GM19351 (cell line): ENCODE measurements around the gene SKI.
"Not testable (repeated sequence)": the region's sequence is repeated elsewhere in the genome, so short reads cannot be mapped to it uniquely, and the experiment has no call there.

Experiments
- ATAC-seq: cut with Tn5 transposase; IDR thresholded peaks from one replicate; pipeline ENCODE4 v1.9.1; 2021; ENCODE audit warnings: mild to moderate bottlenecking, moderate library complexity; ENCODE audit not compliant: unreplicated experiment

Gene SKI

GRCh38 chr1:2316451-2316961, 88.4 kb downstream of the SKI start:
- ATAC-seq: no peak

DNA sequence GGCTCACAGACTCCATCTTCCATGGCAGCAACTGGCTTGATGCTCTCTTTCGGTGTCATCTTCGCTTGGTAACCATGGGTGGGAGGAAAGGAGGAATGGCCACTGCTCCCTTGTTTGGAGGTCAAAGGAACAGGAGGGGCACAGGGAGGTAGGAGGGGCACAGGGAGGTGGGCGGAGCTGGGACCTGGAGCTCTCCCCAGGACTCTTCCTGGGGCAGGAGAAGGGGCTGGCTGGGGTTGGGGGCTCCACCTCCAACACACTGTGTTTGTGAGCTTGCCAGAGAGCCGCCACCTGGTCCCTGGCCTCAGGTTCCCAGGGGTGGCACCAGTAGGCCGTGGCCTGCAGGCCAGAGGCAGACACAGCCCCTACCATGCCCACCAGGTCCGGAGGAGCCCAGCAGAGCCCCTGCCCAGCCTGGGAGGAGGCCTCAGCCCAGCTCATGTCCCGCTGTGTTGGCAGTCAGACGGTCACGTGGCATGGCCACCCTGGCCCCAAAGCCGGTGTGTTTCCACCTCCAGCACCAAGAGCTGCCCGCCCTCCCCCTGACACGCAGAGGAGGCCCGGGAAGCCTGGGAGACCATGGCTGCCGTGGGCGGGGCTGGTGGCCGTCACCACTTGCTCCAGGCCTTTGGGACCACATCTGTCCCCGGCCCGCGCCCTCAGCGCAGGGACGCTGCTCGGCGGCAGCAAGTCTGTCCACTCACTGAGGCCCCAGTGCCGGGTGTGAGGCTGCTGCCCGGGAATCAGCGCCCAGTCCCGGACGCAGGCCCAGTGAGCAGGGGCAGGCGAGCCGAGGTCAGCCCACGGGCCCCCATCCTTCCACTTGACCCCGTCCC, 89.3 kb downstream of the SKI start:
- ATAC-seq: no peak

DNA sequence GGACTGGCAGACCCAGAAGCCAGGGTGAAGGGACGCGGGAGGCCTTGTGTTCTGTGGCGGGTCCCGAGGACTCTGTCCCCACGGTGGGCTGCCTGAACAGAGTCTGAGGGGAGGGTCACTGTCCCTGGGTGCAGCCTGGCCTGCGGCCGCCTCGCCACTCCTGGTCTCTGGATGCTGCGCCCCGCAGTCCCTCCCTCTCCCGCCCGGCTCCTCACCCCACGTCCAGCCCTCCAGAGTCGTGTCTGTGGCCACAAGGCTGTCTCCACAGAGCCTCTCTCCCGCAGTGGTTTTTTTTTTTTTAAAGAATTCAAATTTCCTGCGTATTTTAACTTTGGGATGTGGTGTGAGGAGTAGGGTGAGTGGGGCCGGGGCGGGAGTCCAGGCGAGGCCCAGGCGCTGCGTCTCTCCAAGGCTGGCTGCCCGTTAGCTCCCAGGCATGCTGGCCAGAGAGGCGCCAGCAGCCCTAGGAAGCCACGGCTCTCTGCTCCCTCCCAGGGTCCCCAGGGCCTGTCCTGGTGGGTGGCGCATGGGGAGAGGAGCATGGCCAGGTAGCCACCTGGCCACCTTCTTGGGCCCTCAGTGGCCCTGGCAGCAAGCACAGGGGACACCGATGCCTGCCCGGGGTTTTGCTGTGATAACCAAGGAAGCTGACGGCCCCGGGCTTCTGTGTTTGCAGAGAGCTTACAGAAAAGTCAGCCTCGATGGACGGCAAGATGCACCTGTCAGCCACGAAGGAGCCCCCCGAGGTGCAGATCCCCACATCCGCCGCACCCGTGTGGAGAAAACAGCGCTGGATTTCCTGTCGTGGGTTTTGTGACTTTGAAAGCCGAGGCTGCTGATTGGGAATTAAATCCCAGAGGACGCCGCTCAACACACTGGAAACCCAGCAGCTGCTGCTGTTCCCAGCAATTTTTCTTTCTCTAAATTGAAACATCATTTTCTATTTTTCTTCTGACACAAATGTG, 90.5 kb downstream of the SKI start:
- ATAC-seq: no peak

- ATAC-seq: no peak
These were observed 91.2 kb downstream of the SKI start for GRCh38 chr1:2319291-2319690.

DNA sequence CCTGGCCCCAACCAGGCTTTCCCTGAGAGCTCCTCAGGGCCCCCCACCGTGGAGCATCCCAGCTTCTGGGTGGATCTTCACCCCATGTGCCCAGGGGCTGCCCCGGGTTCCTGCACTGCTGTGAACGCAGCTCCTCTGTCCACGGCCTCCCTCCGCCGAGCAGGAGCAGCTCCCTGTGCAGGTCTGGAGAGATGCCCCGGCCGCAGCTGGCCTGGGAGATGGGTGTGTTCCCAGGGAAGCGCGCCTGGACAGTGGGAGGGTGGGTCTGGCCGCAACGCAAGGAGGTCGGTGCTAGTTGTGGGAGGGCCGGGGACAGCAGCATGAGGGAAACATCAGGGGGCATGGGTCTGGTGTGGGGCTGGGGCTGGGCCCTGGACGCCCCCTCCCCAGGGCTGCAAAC, 91.9 kb downstream of the SKI start:
- no peak for ATAC-seq

- ATAC-seq: no peak
These were observed 92.9 kb downstream of the SKI start for GRCh38 chr1:2320760-2321667.

- ATAC-seq: no peak
These were observed 94.0 kb downstream of the SKI start for GRCh38 chr1:2322065-2322571.

DNA sequence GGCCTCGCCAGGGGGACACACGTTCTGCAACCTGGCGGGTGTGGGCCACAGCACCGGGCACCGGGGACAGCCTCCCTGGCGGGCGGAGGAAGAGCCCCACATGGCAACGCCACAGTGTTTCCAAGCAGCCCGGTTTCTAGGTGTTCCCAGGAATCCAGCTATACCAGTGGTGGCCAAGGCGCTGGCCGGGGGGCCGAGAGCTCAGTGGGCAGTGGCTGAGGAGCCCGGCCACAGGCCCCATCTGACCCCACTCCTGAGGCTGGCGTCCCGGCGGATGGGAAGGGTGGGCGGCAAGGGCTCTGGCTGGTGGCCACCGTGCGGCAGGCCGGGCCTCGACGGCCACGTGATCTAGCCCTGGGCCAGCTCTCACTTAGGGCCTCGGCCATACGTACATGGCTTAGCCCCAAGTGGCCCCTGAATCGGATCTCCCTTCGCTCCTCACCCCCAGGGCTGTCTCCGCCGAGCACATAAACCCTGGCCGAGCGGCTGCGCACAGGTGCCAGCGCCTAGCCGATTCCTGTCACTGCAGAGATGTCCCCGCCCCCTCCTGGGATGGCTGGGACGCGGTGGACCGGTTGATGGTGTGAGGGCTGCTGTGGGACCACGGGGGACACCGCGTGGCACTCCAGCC, 94.6 kb downstream of the SKI start:
- no peak for ATAC-seq

DNA sequence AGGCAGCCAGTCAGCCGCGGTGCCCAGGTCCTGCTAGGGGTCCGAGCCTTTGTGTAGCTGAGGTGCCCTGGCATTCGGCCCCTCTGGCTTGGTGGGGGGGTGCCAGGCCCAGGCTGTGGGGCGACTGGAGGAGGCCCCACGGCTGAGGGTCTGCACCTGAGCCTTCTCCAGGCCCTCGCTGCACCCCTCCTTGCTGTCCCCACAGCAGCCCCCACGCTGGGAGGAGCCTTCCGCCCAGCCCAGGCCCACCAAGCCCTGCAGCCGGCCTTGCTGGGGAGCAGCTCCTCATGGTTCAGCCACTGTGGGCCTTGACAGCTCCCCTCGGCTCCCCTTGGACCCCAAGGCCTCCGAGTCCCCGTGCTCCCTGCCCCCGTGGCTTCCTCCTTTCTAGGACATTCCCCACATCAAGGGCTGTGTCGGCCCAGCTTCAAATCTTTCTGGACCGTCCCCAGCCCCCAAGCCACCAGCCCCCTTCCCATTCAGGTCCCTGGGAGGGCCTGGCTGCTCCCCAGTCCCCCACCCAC, 95.4 kb downstream of the SKI start:
- ATAC-seq: no peak

DNA sequence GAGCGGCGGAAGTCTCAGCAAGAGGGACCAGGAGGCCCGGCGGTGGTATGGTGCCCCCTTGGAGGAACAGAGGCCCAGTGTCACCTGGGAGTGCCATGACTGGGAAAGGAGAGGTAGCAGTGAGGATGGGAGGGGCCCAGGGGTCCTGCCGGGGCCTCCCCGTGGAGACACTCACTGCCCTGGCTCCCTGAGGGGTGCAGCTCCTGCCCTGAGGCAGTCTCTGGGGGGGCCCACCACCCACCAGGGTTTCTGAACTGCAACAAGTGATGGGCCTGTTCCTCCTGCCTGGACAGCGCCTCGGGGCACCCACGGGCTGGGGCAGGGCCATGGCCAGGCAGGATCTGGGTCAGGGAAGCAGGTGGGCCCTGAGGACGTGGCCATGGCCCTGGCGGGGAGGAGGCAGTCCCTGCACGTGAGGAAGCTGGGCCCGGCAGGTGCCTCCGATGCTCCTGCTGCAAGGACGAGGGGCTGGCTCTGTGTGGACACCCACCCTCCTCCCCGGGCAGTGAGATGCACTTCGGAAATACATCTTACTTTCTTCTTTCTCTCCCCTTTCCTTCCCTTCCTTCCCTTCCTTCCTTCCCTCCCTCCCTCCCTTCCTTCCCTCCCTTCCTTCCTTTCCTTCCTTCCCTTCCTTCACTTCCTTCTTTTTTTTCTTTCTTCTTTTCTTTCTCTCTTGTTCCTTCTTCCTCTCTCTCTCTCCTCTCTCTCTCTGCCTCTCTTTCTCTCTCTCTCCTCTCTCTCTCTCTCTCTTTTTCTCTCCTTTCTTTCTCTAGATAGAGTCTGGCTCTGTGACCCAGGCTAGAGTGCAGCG, 96.6 kb downstream of the SKI start:
- ATAC-seq: no peak

- no peak for ATAC-seq
These were observed 98.4 kb downstream of the SKI start for GRCh38 chr1:2326524-2326923.

GRCh38 chr1:2327162-2327561, 99.0 kb downstream of the SKI start:
- ATAC-seq: not testable (repeated sequence)

GRCh38 chr1:2327841-2328240, 99.7 kb downstream of the SKI start:
- ATAC-seq: no peak

- no peak for ATAC-seq
These were observed 100.7 kb downstream of the SKI start for GRCh38 chr1:2328676-2329455.

GRCh38 chr1:2330035-2330434, 101.9 kb downstream of the SKI start:
- ATAC-seq: no peak

DNA sequence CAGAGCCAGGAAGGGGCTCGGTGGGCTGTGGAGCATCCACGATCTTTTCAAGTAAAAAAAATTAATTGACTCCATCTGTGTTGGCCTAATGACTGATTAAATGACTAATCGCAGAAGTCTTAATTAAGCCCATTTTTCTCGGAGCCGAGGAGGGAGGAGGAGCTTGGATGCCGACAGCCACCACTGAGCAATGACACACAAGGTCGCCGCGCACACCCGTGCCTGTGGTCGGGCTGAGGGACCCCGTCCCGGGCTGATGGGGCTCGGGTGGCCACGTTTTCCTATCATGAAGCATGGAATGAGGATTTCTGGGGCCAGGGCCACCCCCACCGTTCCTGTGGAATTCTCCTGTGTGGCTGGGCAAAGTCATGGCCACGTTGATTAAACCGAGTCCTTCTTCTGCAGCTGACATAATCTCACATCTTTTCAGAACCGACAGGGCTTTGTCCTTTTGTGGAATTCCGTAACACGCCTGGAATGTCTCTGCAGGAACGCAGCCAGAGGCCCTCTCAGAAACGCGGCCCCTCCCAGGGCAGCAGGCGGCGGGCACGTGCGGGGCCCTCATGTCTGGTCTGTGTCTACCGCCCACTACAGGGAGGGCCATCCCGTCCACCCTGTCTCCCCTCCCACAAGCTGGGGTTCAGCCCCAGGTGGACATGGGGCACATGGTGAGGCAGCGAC, 102.5 kb downstream of the SKI start:
- no peak for ATAC-seq

DNA sequence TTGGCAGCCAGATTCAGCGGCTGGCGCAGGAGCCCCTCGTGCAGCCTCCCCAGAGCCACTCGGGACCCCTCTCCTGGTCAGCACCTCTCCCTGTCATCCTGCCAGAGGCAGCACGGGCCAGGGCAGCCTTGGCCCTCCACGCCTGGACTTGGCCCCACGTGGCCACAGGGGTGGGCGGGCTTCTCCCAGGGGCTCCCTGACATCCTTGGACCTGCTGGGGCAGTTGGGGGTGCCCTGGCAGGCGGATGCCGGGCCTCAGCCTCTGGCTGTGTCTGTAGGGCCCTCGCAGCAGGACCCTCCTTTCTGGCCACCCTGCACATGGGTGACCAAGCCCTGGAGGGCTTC, 103.1 kb downstream of the SKI start:
- ATAC-seq: no peak

DNA sequence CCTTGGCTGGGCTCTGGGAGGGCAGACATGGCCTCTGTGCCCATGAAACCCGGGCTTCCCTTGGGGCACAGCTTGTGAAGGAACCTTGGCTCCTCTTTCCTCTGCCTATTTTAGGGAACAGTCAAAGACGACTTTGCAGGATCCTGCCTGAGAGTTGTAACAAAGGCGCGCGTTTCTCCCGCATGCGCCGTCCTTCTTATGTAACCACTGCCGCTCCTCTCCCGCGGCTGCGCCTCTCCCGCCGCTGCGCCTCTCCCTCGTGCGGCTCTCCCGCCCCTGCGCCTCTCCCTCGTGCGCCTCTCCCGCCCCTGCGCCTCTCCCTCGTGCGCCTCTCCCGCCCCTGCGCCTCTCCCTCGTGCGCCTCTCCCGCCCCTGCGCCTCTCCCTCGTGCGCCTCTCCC, 103.5 kb downstream of the SKI start:
- ATAC-seq: not testable (repeated sequence)
